ENCODE data around the gene DIP2A. TPM values are rescaled to one million over a fixed set of nuclear protein-coding genes. Genes with fewer than 3 reads are reported as not detected.

Gene DIP2A
- total and polyA plus RNA-seq, 11 donors: 13.4 to 31.9 (median 22.6) TPM

DNA sequence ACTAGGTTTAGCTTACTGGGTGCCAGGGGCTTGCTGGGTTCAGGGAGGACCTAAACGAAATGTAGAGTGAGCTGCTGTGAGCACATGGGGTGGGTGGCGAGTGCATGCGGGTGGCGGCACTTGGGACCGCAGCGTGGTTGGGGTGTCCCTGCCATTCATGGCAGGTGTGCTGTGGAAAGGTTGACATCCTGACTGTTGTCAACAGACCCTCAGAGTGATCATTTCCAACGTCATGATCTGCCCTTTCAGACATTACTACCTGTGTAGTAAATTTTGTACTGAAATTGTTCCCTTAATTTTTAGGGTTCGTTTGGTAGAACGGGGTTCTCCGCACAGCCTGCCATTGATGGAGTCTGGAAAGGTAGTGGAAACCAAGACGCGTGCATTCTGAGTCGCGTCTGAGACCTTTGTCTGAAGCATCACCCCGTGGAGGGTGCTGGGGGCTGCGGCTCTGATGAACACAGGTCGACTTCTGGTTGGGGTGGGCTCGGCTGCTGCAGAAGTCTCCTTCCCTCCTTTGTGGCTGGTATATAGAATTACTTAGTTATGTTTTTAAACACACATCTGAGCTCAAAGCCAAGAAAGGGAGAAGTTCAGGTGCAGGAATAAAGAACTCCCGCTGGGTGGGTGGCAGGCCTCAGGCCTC, 102.9 kb downstream of the DIP2A start:
- intact Hi-C loops (cut with DNase I): no loop called here
- Histone ChIP-seq H3K4me1 (peaks cover 3 to 24% (median 13%) of the 10 kb centered on the region in 12 donors), H3K27ac (no peak overlapping the region), H3K36me3 (peaks cover 0 to 99% (median 87%) of the 10 kb centered on the region in 9 donors), H3K27me3 (no peaks in the 10 kb centered on the region), H3K9me3 (no peaks in the 10 kb centered on the region), H3K4me3 (no peak overlapping the region)
- WGBS, 4 donors: 92 to 95% (median 94%) methylated on average over 19 of the region's 19 CpGs
- DNase-seq: no peak
- no peak for TF ChIP-seq POLR2A (IDR thresholded peaks at IDR 0.05)
- TF ChIP-seq, protein P1, sequence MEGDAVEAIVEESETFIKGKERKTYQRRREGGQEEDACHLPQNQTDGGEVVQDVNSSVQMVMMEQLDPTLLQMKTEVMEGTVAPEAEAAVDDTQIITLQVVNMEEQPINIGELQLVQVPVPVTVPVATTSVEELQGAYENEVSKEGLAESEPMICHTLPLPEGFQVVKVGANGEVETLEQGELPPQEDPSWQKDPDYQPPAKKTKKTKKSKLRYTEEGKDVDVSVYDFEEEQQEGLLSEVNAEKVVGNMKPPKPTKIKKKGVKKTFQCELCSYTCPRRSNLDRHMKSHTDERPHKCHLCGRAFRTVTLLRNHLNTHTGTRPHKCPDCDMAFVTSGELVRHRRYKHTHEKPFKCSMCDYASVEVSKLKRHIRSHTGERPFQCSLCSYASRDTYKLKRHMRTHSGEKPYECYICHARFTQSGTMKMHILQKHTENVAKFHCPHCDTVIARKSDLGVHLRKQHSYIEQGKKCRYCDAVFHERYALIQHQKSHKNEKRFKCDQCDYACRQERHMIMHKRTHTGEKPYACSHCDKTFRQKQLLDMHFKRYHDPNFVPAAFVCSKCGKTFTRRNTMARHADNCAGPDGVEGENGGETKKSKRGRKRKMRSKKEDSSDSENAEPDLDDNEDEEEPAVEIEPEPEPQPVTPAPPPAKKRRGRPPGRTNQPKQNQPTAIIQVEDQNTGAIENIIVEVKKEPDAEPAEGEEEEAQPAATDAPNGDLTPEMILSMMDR (IDR thresholded peaks at IDR 0.05): no peak
- no peak for ATAC-seq

DNA sequence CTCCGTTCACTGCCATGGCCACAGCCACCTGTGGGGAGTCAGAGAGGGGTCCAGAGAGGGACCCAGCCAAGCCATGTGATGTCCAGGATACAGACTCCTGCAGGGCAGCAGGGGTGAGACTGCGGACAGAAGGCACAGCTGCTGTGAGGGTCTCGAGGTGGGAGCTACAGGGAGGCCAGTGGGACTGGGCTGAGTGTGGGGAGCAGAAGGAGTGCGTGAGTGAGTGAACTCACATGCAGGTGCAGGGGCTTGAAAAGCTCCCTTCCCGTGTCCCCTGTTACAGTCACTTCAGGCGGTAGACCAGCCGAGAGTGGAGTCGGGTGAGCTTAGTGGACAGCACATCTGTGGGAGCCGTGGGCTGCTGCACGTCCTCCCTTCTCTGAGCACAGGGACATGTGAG, 103.8 kb downstream of the DIP2A start:
- intact Hi-C loops (cut with DNase I): no loop called here
- ATAC-seq: no peak
- DNase-seq: no peak
- Histone ChIP-seq H3K4me3 (no peak overlapping the region), H3K4me1 (peaks cover 3 to 25% (median 13%) of the 10 kb centered on the region in 12 donors), H3K36me3 (peaks cover 0 to 99% (median 87%) of the 10 kb centered on the region in 9 donors), H3K27ac (no peak overlapping the region), H3K27me3 (no peaks in the 10 kb centered on the region), H3K9me3 (no peaks in the 10 kb centered on the region)
- TF ChIP-seq, protein P1 (IDR thresholded peaks at IDR 0.05): no peak
- no peak for TF ChIP-seq POLR2A (IDR thresholded peaks at IDR 0.05)
- 85 to 95% (median 89%) methylated on average over 9 to 10 of the region's 10 CpGs for WGBS, 4 donors

DNA sequence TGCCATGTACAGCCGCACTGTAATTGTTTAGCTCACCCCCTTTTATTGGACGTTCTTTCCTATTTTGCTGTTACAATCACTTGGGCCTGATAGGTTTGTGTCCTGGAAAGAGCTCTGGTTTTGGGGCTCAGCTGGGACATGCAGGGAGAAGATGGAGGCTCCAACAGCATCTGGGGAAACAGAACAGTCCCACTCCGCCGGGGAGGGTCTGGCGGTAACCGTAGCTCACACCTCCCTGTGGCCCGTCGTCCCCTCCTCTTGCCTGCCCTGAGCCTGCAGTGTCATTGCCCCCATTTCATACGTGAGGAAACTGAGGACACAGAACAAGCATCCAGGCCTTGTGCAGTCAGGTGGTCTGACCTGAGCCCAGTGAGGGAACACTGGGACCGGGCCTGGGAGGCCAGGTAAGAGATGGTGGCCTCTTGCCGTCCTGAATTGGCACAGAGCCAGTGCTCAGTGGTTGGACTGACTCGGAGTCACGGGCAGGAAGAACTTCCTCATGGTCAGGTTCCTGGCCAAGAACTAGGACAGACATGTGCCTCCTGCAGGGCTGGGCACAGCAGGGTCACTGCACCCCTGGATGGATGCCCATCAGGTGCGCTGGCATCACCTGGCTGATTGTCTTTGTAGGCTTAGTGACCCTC, 104.4 kb downstream of the DIP2A start:
- 77 to 84% (median 80%) methylated on average over 11 to 14 of the region's 14 CpGs for WGBS, 4 donors
- H3K36me3 ChIP-seq: peaks cover 0 to 99% (median 87%) of the 10 kb centered on the region in 9 donors
- TF ChIP-seq POLR2A (IDR thresholded peaks at IDR 0.05): no peak
- TF ChIP-seq, protein P1 (IDR thresholded peaks at IDR 0.05): no peak
- H3K4me3 ChIP-seq: no peak overlapping the region
- DNase-seq (peak in 2 of 5 donors; percentile 40 to 48), ATAC-seq (no peak)
- no peak overlapping the region for H3K27ac ChIP-seq
- no peaks in the 10 kb centered on the region for H3K27me3 ChIP-seq
- H3K9me3 ChIP-seq: no peaks in the 10 kb centered on the region
- intact Hi-C loops (cut with DNase I): no loop called here
- peaks cover 3 to 25% (median 13%) of the 10 kb centered on the region in 12 donors for H3K4me1 ChIP-seq

DNA sequence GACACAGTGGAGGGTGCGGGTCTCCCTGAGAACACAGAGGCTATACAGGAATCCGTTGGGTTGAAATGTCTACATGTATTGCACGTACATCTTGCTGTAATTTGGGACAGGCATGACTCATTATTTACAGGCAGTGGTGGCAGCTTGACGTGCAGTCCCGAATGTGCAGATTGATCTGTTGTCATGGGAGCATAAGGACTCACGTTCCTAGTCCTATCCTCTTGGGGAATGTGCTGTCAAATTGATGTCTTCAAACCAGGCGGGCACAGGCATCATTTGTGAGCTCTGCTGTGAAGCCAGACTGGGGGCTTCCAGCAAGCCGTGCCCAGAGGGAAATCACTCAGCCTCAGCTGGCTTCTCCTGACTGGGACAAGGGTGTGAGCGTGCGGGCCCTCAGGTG, 105.7 kb downstream of the DIP2A start:
- no peak for DNase-seq
- WGBS, 4 donors: 83 to 97% (median 88%) methylated on average over 4 to 10 of the region's 10 CpGs
- Histone ChIP-seq H3K4me1 (peaks cover under 1 to 20% (median 8%) of the 10 kb centered on the region in 12 donors), H3K27ac (no peak overlapping the region), H3K27me3 (no peaks in the 10 kb centered on the region), H3K4me3 (no peak overlapping the region), H3K9me3 (no peaks in the 10 kb centered on the region), H3K36me3 (peaks cover 0 to 98% (median 87%) of the 10 kb centered on the region in 9 donors)
- intact Hi-C loops (cut with DNase I): no loop called here
- TF ChIP-seq, protein P1 (IDR thresholded peaks at IDR 0.05): no peak
- TF ChIP-seq POLR2A (IDR thresholded peaks at IDR 0.05): no peak
- peak in 1 of 4 donors; percentile 9 for ATAC-seq
